ENCODE results near the gene ACBD6. TPM values are rescaled to one million over a fixed set of nuclear protein-coding genes. Genes with fewer than 3 reads are reported as not detected.

The ACBD6 gene
- total RNA-seq, 2 donors from 2014 or later: 43.2 to 54.5 TPM

GRCh38 chr1:180353945-180354344 lies 148.4 kb downstream of the ACBD6 start:
- Mint-ChIP-seq H3K4me1 (peaks cover 16% of the 10 kb centered on the region), H3K9me3 (peaks cover 1% of the 10 kb centered on the region), H3K27ac (no peak overlapping the region), H3K36me3 (ENCODE audit: low read depth) (no peaks in the 10 kb centered on the region), H3K4me3 (no peak overlapping the region), H3K27me3 (ENCODE audit: insufficient read depth) (peaks cover 37% of the 10 kb centered on the region)
- no peaks in the 10 kb centered on the region for H3K4me1 ChIP-seq (ENCODE audit: control insufficient read depth, insufficient read depth, low read length)
- H3K9ac ChIP-seq (ENCODE audit: extremely low read depth, low read length, poor library complexity, severe bottlenecking): no peak overlapping the region
- peaks cover 32% of the 10 kb centered on the region for H3K27me3 ChIP-seq (ENCODE audit: control insufficient read depth, insufficient read depth, low read length, poor library complexity, severe bottlenecking)
- 0 to 12% methylated on average over 1 to 2 of the region's 2 CpGs for WGBS, 2 experiments (ENCODE audit: insufficient coverage in 1 of 2, insufficient read length in 1 of 2)
- H3K9me3 ChIP-seq (ENCODE audit: control insufficient read depth, low read length): no peaks in the 10 kb centered on the region
- no peaks in the 10 kb centered on the region for H3K36me3 ChIP-seq (ENCODE audit: control insufficient read depth, insufficient read depth, low read length)
- H3K4me3 ChIP-seq (ENCODE audit: low read length): no peak overlapping the region
- DNase-seq: peak; percentile 74
- TF ChIP-seq CTCF (conservative IDR thresholded peaks at IDR 0.05): no peak
- H3K27ac ChIP-seq (ENCODE audit: low read depth, low read length): no peak overlapping the region

- TF ChIP-seq CTCF (conservative IDR thresholded peaks at IDR 0.05): no peak
- H3K9me3 ChIP-seq (ENCODE audit: control insufficient read depth, low read length): no peaks in the 10 kb centered on the region
- no peak overlapping the region for H3K4me3 Mint-ChIP-seq
Observed at GRCh38 chr1:180352588-180352987, 149.8 kb downstream of the ACBD6 start.

GRCh38 chr1:180352021-180352420 lies 150.4 kb downstream of the ACBD6 start:
- Histone ChIP-seq H3K9me3 (ENCODE audit: control insufficient read depth, low read length) (no peaks in the 10 kb centered on the region), H3K4me1 (ENCODE audit: control insufficient read depth, insufficient read depth, low read length) (no peaks in the 10 kb centered on the region), H3K27me3 (ENCODE audit: control insufficient read depth, insufficient read depth, low read length, poor library complexity, severe bottlenecking) (peaks cover 27% of the 10 kb centered on the region), H3K9ac (ENCODE audit: extremely low read depth, low read length, poor library complexity, severe bottlenecking) (no peak overlapping the region), H3K4me3 (ENCODE audit: low read length) (no peak overlapping the region), H3K36me3 (ENCODE audit: control insufficient read depth, insufficient read depth, low read length) (no peaks in the 10 kb centered on the region), H3K27ac (ENCODE audit: low read depth, low read length) (no peak overlapping the region)
- no peaks in the 10 kb centered on the region for H3K36me3 Mint-ChIP-seq (ENCODE audit: low read depth)
- H3K9me3 Mint-ChIP-seq: peaks cover 1% of the 10 kb centered on the region
- H3K4me1 Mint-ChIP-seq: peaks cover 16% of the 10 kb centered on the region
- TF ChIP-seq CTCF (conservative IDR thresholded peaks at IDR 0.05): no peak
- WGBS, 2 experiments (ENCODE audit: insufficient coverage in 1 of 2, insufficient read length in 1 of 2): 86 to 94% methylated on average over 3 to 4 of the region's 4 CpGs
- H3K27ac Mint-ChIP-seq: no peak overlapping the region
- DNase-seq: no peak
- H3K4me3 Mint-ChIP-seq: no peak overlapping the region
- H3K27me3 Mint-ChIP-seq (ENCODE audit: insufficient read depth): peaks cover 32% of the 10 kb centered on the region

More at GRCh38 chr1:180352588-180352987, 149.8 kb downstream of the ACBD6 start:
- Histone ChIP-seq H3K9ac (ENCODE audit: extremely low read depth, low read length, poor library complexity, severe bottlenecking) (no peak overlapping the region), H3K4me1 (ENCODE audit: control insufficient read depth, insufficient read depth, low read length) (no peaks in the 10 kb centered on the region), H3K4me3 (ENCODE audit: low read length) (no peak overlapping the region), H3K27me3 (ENCODE audit: control insufficient read depth, insufficient read depth, low read length, poor library complexity, severe bottlenecking) (peaks cover 32% of the 10 kb centered on the region), H3K36me3 (ENCODE audit: control insufficient read depth, insufficient read depth, low read length) (no peaks in the 10 kb centered on the region), H3K27ac (ENCODE audit: low read depth, low read length) (no peak overlapping the region)
- DNase-seq: no peak
- Mint-ChIP-seq H3K27me3 (ENCODE audit: insufficient read depth) (peaks cover 35% of the 10 kb centered on the region), H3K36me3 (ENCODE audit: low read depth) (no peaks in the 10 kb centered on the region), H3K4me1 (peaks cover 16% of the 10 kb centered on the region), H3K27ac (no peak overlapping the region), H3K9me3 (peaks cover 1% of the 10 kb centered on the region)
- WGBS, 2 experiments (ENCODE audit: insufficient coverage in 1 of 2, insufficient read length in 1 of 2): 94 to 100% methylated on average over 2 of the region's 2 CpGs

All from endodermal cell (in vitro differentiated cells).